Inflammatory macrophage (primary cell): Measurements from ENCODE around the gene HAPLN3.
A peak's percentile ranks its signal among the peaks of the same experiment; 100 is the strongest.

Experiments
- DNase-seq, 2 donors: peaks; one replicate each; pipeline ENCODE4 v3.0.0-alpha.2; 2020 to 2022

HAPLN3 gene

DNA sequence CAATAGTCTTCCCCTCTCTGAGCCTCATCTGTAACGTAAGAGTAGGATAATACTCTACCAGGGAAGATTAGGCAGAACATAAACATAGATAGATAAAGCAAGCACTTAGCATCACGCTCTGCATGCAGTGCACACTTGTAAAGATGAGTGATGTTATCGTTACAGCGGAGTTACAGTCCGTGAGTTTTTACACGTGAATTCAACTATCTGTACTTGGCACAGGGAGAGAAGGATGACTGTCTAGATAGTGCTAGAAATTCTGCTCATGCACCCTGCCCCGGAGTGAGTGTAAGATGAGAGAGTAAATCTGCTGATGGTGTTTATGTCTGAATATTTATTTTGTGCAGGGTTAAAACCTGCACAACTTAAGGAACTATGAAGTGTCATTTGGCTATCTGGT, 35.8 kb downstream of the HAPLN3 start:
- DNase-seq = no peak

DNA sequence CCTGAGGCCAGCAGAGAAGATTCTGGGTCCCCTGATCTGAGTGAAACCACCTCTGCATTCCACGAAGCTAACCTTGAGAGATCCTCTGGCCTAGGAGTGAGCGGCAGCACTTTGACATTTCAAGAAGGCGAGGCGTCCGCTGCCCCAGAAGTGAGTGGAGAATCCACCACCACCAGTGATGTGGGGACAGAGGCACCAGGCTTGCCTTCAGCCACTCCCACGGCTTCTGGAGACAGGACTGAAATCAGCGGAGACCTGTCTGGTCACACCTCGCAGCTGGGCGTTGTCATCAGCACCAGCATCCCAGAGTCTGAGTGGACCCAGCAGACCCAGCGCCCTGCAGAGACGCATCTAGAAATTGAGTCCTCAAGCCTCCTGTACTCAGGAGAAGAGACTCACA, 36.4 kb downstream of the HAPLN3 start:
- DNase-seq = no peak

DNA sequence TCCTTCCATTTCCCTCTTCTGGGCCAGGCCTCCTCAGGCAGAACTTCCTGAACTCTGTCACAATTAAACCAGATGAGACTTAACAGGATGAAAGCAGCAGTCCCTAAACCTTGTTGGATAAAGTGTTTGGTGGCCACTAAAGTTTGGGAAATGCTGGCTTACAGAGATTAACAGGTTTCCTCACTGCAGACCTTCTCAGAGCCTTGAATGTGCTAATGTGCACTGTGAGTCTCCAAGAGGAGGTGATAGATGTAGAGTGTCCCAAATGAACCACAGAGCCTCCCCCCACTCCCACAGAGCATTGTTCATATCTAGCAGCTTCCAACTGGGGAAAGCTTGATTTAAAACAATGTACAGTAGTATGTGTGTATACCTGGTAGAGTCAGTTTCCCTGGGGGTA, 42.9 kb downstream of the HAPLN3 start:
- no peak for DNase-seq

DNA sequence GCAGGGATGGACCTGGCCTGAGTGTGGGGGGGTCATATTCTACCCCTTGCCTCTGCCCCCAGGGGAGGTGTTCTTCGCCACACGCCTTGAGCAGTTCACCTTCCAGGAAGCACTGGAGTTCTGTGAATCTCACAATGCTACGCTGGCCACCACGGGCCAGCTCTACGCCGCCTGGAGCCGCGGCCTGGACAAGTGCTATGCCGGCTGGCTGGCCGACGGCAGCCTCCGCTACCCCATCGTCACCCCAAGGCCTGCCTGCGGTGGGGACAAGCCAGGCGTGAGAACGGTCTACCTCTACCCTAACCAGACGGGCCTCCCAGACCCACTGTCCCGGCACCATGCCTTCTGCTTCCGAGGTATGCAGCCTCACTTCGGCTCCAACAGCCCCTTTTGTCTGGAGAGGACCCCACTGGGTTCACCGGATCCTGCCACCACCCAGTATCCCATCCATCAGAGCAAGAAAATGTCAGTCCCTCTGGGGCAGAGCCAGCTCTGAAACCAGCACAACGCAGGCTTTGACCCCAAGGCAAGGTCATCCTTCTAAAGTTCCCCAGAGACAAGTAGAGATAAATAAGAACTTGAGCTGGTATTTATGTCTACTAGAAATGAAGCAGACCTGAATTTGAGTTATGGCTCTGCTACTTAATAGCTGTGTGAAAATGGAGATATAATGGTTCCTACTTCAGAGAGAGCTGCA, 45.8 kb downstream of the HAPLN3 start:
- no peak for DNase-seq

DNA sequence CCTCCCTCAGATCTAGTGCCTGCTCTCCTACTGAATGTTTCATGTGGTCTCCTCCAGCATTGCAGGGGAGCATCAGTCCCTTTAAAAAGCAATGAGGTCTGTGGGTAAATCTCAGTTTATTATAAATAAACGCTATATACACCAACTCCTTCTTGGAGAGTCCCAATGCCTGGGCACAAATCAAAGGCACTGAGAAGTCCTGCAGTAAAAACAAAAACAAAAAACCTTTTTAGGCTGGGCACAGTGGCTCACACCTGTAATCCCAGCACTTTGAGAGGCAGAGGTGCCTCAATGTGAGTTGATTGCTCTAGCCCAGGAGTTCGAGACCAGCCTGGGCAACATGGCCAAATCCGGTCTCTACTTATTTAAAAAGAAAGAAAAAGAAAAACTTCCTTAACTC, 47.1 kb downstream of the HAPLN3 start:
- DNase-seq = no peak

DNA sequence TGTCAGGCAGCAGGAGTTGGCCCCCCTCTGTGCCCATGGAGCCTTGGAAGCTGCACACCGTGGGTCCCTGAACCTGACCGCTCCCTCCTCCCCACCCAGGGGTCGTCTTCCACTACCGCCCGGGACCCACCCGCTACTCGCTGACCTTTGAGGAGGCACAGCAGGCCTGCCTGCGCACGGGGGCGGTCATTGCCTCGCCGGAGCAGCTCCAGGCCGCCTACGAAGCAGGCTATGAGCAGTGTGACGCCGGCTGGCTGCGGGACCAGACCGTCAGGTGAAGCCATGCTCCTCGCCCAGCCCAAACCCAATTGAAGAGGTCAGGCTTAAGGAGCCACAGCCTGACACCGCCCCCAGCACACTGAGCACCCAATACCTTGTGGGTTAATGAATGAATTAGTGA, 48.2 kb downstream of the HAPLN3 start:
- no peak for DNase-seq

DNA sequence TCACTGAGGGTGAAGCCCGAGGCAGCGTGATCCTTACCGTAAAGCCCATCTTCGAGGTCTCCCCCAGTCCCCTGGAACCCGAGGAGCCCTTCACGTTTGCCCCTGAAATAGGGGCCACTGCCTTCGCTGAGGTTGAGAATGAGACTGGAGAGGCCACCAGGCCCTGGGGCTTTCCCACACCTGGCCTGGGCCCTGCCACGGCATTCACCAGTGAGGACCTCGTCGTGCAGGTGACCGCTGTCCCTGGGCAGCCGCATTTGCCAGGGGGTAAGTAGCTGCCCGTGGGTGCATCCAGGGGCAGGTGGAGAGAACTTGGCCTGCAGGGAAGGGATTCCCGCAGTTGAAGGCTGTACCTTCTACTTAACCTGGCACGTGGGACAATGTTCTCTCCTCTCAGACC, 49.7 kb downstream of the HAPLN3 start:
- DNase-seq = no peak

DNA sequence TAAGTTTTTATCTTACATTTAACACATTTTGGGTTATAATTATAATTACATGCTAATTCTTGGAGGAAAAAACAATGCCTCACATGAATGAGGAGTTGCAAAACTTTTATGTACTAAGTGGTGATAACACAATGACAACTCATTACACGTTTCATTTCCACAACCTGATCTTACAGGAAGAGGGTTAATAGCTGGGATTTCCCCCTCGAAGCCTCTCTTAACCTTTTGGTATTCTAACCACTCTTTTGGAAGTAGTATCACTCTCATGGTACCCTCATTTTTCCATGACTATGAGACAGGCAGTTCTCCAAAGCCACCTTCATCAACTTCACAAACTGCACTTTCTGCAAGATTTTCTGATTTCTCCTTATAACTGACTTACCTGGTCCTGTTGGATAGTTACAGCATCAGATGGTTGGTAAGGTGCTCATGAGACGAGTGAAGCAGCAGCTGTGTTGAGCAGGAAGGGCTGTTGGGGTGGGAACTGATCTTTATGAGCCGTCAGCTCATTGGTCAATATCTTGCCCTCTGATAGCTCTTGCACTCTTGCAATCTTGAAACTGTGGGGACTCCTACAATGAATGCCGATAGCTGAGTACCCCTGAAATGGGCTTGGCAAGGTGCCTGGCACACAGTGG, 50.5 kb downstream of the HAPLN3 start:
- no peak for DNase-seq

DNA sequence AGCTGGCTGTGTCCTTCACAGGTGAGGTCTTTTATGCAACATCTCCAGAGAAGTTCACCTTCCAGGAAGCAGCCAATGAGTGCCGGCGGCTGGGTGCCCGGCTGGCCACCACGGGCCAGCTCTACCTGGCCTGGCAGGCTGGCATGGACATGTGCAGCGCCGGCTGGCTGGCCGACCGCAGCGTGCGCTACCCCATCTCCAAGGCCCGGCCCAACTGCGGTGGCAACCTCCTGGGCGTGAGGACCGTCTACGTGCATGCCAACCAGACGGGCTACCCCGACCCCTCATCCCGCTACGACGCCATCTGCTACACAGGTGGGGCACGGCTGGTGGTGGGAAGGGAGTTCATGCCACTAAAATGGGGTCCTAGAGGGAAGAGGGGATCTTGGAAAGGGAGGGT, 52.0 kb downstream of the HAPLN3 start:
- no peak for DNase-seq

DNA sequence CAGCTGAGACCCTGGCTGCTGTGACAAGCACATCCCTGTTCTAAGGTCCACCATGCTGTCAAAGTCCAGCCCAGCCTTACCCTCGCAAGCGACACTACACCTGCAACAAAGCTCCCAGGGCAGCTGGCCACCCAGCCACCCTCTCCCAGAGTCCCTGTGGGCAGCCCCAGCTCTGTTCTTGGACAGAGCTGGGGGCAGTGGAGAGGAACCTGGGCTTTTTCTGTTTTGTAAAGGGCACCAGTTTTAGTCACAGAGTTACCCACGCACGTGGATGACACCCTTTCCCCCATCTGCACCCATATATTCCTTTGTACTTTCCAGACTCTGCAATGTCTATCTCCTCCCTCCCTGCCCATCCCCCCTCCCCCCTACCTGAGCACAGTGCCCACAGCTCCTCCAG, 53.2 kb downstream of the HAPLN3 start:
- DNase-seq = no peak

DNA sequence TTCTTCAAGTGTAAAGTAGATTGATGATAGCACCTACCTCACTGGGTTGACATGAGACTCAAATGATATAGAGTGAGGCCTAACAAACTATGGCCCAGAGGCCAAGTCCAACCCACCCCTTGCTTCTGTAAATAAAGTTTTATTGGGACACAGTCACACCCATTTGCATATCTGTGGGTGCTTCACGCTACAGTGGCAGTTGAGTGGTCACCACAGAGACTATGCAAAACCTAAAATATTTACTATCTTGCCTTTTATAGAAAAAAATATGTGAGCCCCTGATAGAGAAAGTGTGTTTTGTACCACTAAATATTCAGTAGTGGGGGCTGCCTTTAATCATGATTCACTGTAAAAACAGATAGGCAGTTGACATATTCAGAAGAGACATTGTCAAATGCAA, 54.1 kb downstream of the HAPLN3 start:
- DNase-seq = no peak

DNA sequence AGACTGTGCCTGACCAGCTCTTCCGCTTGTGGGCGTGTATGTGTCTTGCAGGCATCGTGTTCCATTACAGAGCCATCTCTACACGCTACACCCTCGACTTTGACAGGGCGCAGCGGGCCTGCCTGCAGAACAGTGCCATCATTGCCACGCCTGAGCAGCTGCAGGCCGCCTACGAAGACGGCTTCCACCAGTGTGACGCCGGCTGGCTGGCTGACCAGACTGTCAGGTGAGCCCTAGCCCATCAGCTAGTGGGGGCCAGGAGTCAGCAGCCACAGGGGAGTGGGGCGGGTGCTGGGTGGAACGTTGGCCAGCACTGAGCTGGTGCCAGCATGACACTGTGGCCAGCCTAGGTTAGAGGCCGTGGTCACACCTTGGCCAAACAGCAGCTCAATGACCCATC, 55.4 kb downstream of the HAPLN3 start:
- DNase-seq = no peak

DNA sequence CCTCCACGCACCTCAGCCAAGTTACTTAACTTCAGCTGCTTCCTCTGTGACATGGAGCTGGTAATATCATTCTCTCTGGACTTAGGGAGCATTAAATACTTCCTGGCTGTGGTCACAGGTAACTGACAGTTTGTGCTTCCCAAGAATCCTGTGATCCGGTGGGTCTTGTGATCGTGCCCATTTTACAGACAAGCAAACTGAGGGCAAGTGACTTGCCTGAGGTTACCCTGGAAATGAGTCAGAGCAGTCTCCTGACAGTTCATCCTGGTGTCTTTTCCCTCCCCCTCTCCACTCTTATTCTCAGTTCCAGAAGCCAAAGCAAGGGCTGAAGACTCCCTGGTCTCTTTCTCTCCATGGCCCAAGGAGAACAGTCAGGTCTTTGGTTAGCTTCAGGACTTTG, 56.2 kb downstream of the HAPLN3 start:
- no peak for DNase-seq

DNA sequence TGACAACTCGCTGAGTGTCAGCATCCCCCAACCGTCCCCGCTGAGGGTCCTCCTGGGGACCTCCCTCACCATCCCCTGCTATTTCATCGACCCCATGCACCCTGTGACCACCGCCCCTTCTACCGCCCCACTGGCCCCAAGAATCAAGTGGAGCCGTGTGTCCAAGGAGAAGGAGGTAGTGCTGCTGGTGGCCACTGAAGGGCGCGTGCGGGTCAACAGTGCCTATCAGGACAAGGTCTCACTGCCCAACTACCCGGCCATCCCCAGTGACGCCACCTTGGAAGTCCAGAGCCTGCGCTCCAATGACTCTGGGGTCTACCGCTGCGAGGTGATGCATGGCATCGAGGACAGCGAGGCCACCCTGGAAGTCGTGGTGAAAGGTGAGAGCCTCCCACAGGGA, 56.7 kb downstream of the HAPLN3 start:
- DNase-seq = no peak

DNA sequence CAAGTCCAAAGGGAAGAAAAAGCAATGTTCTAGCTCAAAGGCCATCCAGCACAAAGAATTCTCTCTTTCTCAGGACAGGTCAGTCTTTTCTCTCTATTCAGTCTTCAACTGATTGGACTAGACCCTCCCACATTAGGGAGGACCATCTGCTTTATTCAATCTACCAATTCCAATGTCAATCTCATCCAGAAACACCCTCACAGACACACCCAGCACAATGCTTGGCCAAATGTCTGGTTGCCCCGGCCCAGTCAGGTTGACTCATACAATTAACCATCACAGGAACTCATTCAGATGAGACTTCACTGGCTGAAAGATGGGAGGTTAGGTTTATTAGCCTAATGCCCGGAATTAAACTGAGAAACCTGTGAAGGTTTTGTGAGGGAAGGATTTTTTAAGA, 59.7 kb downstream of the HAPLN3 start:
- no peak for DNase-seq

DNA sequence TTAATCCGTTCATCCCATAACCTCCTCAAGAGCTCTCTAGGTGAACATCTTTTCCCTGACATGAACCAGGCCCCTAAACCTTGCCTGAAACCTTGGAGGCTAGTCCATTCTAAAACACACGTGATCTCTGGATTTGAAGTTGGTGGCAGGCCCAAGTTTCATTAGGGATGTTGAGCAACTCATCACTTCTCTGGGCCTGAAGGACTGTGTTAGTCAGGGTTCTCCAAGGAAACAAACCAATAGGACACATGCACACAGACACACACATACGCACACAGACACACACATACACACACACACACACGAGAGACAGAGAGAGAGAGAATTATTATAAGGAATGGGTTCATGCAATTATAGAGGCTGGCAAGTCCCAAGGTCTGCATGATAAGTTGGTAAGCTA, 60.2 kb downstream of the HAPLN3 start:
- no peak for DNase-seq

DNA sequence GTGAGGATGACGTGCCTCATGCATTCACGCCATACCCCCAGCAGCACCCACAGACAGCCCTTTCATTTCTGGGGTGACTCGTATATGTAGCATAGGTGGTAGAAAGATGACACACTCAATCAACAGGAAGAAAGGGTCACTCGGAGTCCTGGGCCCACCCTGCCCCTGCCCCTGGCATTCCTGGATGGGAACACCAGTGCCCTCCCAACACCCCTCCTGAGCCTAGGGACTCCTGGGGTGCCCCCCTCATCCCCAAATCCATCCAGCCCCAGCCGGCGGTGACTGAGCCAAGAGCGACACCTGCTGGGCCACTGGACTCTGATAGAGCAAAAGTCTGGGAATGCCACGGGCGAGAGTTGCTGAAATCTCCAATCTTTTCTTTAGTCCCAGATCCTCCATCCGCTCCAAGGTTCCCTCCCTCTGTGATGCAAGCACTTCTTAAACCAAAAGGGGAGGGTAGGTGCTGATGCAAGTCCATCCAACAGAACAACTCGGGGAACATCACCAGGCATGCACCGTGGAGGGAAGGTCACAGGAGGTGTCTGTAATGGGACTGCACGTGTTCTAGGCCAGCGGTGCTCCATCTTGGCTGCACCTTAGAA, 61.0 kb downstream of the HAPLN3 start:
- DNase-seq = peak; percentile 4 to 7

DNA sequence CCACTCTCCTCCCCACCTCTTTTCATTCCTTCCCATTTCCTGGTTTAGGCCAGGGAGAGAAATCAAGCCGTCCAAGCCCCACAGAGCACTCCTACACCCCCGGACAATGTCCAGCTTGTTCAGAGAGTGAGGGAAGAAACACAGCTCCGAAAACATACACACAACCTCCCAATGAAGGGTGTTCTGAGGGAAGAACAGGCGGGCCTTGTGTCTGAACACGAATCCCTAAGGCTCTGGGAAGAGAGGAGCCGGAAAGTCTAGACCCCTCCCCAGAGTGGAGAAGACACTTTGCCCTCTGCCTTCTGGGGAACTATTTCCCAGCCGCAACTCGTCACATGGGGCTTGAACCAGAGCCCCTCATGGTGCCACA, 61.6 kb downstream of the HAPLN3 start:
- no peak for DNase-seq

DNA sequence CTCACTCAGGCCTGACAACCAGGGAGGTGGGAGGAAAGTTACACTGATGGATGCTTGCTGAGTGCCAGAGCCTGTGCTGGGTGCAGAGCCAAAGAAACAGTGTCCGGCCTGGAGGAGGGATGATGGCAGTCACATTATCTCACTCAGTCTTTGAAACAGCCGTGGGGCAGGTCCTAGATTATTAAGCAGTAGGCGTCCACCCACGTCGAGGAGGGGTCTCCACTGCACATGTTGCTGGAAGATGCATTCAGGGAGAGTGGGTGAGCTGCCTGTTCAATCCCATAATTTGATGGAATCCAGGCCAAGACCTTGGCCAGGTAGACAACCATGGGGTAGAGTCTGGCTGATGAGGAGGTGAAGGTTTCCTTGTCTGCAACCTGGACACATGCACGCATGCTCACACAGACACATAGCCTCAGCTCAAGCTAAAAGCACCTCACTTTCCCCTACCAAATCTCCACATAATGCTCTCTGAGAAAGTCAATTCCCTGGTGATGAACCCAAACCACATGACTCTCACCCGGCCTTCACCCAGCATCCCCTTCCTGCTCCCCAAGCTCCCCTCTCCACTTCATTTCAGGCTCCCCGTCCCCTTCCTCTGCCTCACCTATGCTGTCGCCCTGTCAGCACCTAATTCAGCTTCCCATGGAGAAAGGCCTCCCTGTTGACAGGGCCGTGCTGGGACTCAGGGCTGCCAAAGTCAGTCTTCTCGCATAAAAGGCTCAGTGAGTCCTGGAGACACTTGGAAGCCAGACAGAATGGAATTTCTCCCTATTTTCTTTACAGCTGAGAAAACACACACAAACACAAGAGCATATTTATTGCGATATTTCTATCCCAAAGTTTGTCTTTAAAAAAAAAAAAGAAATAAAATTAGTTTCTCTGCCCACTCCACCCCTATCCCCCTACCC, 62.3 kb downstream of the HAPLN3 start:
- DNase-seq = no peak

DNA sequence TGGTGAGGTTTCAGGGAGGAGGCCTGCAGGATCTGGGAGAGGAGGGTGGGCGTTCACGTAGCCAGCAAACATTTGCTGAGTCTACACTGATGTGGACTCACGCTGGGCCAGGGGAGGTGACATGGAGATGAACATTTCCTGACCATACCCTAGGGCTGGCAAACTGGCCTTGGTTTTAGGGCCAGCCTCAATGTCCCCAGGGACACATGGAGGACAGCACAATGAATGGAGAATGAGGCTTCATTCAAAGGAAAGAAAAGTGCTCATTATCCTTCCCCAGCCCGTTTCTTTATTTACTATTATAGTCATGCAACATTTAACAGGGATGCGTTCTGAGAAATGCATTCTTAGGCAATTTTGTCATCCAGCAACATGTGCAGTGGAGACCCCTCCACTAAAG, 65.3 kb downstream of the HAPLN3 start:
- no peak for DNase-seq

DNA sequence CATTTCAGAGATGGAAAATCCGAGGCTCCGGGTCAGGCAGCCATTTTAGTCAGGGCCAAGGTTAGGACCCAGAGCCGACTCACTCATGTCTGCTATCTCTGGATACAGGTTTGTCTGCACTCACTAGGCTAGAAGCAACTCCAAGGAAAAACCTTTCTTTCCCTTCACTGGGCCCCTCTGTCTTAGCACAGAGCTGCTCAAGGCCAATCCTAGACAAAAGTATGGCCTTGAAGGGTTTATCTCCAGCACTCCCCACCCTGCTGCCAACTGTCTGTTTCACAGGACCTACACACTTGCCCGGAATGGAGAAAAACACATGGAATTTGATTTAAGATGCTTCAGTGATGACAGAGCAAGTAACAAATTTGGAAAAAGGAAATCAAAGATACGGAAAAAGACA, 66.6 kb downstream of the HAPLN3 start:
- no peak for DNase-seq
